ENCODE measurements around the gene TMEM236. TPM values are rescaled to one million over a fixed set of nuclear protein-coding genes. Genes with fewer than 3 reads are reported as not detected.
A peak's percentile ranks its signal among the peaks of the same experiment; 100 is the strongest.

The TMEM236 gene
- polyA plus RNA-seq, 2 of the 4 experiments (the other 2 are of a cell fraction): 0.06 to 0.09 TPM

DNA sequence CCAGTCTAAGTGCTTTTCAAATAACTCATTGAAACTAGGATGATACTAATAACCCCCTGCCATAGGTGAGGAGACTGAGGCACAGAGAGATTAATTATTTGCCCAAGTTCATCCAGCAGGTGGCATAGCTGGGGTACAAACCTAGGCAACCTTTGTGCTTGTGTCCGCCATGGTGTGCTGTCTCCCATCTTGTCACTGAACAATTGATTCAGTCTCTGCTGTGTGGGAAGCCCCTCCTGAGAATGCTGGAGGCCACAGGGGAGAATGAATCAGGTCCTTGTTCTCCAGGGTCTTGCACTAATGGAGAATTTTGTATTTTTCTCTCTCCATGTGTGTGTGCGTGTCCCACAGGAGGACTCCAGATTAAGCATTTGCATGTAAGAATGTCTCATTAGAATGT is 15.8 kb upstream of the TMEM236 start (continued):
- no peak for TF ChIP-seq EHMT2 (IDR thresholded peaks at IDR 0.05; ENCODE audit: low read depth)
- no peak for TF ChIP-seq FOSL2 (IDR thresholded peaks at IDR 0.05)
- no peak for TF ChIP-seq FOSL2 (CRISPR knock-in tag; IDR thresholded peaks at IDR 0.05)
- TF ChIP-seq GATA3 (IDR thresholded peaks at IDR 0.05; ENCODE audit: borderline replicate concordance): no peak
- no peak for TF ChIP-seq FOSB (CRISPR knock-in tag; IDR thresholded peaks at IDR 0.05)
- no peak for TF ChIP-seq RNF2 (IDR thresholded peaks at IDR 0.05; ENCODE audit: borderline replicate concordance, low read depth)

DNA sequence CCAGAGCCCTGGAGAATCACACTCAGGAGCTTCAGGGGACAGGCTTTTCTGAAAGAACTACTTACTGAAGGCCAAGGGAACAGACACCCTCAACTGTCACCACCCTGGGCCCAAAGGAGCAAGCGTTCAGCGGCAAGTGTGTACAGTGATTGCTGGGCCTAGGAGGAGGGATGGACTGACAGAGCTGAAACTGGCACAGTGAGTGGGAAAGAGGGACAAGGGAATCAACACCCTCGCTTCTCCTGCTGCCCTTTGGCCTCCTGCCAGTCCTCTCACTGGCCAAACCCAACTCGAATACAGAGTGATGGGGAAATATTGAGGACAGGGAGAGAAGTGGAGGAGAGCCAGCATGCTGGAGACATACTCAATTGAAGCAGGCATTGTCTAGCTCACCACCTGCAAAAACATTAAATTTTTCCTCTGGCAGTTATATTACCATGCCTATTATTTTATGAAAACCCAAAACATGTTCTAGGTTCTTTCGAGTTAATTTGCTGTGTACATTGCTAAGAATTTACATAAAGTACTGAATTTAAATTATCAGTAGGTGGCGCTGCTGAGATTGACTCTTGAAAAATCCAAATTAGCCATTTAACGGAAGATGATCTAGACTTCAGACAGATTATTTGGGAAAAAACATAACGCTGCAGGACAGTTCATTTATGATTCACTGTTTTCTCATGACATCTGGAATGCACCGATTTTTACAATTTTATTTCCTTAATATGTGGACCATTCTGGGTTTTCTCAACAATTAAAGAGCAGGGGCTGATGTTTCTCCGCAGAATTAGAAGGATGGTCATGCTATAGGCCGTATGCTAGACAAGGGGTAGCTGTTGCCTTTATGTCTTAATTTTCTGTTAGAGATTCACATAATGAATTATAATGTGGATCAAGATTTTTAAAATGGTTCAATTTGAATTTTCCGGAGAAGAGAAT is 14.7 kb upstream of the TMEM236 start:
- TF ChIP-seq POLR2A (IDR thresholded peaks at IDR 0.05; ENCODE audit: low read length) (no peak), SMC3 (IDR thresholded peaks at IDR 0.05) (peak; percentile 75), RAD21 (conservative IDR thresholded peaks at IDR 0.05 in 1 of 2, IDR thresholded peaks at IDR 0.05 in 1 of 2) (peak; percentile 66 to 71), NPAS2 (CRISPR knock-in tag; IDR thresholded peaks at IDR 0.05; ENCODE audit: borderline replicate concordance) (no peak), RNF2 (IDR thresholded peaks at IDR 0.05; ENCODE audit: borderline replicate concordance, low read depth) (no peak), SREBF2 (IDR thresholded peaks at IDR 0.05) (no peak)
- TF ChIP-seq, protein P1, sequence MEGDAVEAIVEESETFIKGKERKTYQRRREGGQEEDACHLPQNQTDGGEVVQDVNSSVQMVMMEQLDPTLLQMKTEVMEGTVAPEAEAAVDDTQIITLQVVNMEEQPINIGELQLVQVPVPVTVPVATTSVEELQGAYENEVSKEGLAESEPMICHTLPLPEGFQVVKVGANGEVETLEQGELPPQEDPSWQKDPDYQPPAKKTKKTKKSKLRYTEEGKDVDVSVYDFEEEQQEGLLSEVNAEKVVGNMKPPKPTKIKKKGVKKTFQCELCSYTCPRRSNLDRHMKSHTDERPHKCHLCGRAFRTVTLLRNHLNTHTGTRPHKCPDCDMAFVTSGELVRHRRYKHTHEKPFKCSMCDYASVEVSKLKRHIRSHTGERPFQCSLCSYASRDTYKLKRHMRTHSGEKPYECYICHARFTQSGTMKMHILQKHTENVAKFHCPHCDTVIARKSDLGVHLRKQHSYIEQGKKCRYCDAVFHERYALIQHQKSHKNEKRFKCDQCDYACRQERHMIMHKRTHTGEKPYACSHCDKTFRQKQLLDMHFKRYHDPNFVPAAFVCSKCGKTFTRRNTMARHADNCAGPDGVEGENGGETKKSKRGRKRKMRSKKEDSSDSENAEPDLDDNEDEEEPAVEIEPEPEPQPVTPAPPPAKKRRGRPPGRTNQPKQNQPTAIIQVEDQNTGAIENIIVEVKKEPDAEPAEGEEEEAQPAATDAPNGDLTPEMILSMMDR (IDR thresholded peaks at IDR 0.05): peak; percentile 84
- ATAC-seq (peak; percentile 43 to 60; a peak in 3 of 6 replicates), DNase-seq (ENCODE audit: low read depth in 1 of 2, low spot score in 1 of 2) (peak; percentile 30 to 36), FAIRE-seq (peak; percentile 92)
- H3K4me3 ChIP-seq: no peak overlapping the region
- 45% methylated on average over 12 of the region's 12 CpGs for WGBS (ENCODE audit: missing lambda C conversion rate)
- no peak overlapping the region for H3K27ac ChIP-seq
- H3K4me2 ChIP-seq: no peak overlapping the region
- ChIA-PET CTCF (interaction anchor here (0.7 to 3.5 kb wide), 24 partner anchors 10 to 496 kb away, joined by 3 to 18 read pairs (median 4); no protein-coding TSS in a partner anchor), POLR2A (no interaction called here)
- H3K4me1 ChIP-seq: 0 out of 3 replicates have a peak, but pooled peaks cover 3% of the 10 kb centered on the region
- H3K9me3 ChIP-seq: no peaks in the 10 kb centered on the region

DNA sequence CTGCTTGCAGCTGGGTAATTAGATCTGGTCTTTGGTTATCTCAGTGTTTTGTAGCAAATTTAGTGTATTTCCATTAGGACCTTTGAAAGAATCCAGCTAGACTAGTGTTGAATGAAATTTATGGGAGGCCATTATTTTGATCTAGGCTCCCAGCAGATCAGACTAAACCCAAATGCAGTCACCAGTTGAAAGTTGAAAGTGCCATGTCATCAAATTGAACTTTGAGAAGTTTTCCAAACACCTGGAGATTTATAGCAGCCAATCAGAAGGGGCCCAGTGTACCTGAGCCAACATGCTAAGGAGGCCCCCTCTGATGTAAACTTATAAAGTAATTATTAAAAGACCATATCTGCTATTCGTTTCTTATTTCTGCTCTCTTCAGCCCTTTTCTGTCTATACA is 11.3 kb upstream of the TMEM236 start:
- no peak for FAIRE-seq
- 0 out of 3 replicates have a peak, but pooled peaks cover 3% of the 10 kb centered on the region for H3K4me1 ChIP-seq
- TF ChIP-seq MAFK (IDR thresholded peaks at IDR 0.05; ENCODE audit: partially characterized antibody) (peak; percentile 86), CEBPB (IDR thresholded peaks at IDR 0.05) (no peak)
- no peak overlapping the region for H3K27ac ChIP-seq
- H3K4me3 ChIP-seq: no peak overlapping the region
- DNase-seq (ENCODE audit: low read depth in 1 of 2, low spot score in 1 of 2): no peak
- no peaks in the 10 kb centered on the region for H3K9me3 ChIP-seq
- ATAC-seq: no peak
- 95% methylated on average over 1 of the region's 1 CpG for WGBS (ENCODE audit: missing lambda C conversion rate)
- CTCF ChIA-PET: no interaction called here
- POLR2A ChIA-PET: no interaction called here
- H3K4me2 ChIP-seq: no peak overlapping the region

DNA sequence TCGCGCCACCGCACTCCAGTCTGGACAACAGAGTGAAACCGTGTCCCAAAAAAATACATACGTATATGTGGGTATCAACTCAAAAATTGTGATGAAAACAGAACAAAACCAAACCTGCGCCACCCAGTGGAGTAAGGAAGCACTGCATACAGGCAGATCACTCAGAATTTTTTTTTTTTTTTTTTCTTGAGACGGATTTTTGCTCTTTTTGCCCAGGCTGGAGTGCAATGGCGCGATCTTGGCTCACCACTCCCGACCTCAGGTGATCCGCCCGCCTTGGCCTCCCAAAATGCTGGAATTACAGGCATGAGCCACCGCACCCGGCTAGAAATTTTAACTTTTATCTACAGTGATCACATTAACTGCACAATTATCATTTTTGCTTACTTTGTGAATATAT is 9.1 kb upstream of the TMEM236 start:
- TF ChIP-seq SMC3 (IDR thresholded peaks at IDR 0.05): peak; percentile 85
- TF ChIP-seq POLR2AphosphoS2 (conservative IDR thresholded peaks at IDR 0.05; ENCODE audit: low read length): no peak
- TF ChIP-seq MAFK (IDR thresholded peaks at IDR 0.05; ENCODE audit: partially characterized antibody): peak; percentile 3
- TF ChIP-seq, protein P2, sequence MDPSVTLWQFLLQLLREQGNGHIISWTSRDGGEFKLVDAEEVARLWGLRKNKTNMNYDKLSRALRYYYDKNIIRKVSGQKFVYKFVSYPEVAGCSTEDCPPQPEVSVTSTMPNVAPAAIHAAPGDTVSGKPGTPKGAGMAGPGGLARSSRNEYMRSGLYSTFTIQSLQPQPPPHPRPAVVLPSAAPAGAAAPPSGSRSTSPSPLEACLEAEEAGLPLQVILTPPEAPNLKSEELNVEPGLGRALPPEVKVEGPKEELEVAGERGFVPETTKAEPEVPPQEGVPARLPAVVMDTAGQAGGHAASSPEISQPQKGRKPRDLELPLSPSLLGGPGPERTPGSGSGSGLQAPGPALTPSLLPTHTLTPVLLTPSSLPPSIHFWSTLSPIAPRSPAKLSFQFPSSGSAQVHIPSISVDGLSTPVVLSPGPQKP (IDR thresholded peaks at IDR 0.05; ENCODE audit: low read depth, low read length): no peak
- peak; percentile 66 to 67 for TF ChIP-seq RAD21 (conservative IDR thresholded peaks at IDR 0.05 in 1 of 2, IDR thresholded peaks at IDR 0.05 in 1 of 2)
- TF ChIP-seq, protein P3, sequence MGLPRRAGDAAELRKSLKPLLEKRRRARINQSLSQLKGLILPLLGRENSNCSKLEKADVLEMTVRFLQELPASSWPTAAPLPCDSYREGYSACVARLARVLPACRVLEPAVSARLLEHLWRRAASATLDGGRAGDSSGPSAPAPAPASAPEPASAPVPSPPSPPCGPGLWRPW (IDR thresholded peaks at IDR 0.05): no peak
- TF ChIP-seq, protein P1 (IDR thresholded peaks at IDR 0.05): peak; percentile 74
- TF ChIP-seq ZNF302 (CRISPR knock-in tag; IDR thresholded peaks at IDR 0.05): no peak
- 0 out of 5 replicates have a peak, but pooled peaks of 1 of the 2 experiments have one; percentile 15 for TF ChIP-seq JUN (IDR thresholded peaks at IDR 0.05)
- peak; percentile 50 to 65 for DNase-seq (ENCODE audit: low read depth in 1 of 2, low spot score in 1 of 2)
- ATAC-seq: peak in 1 of 2 experiments; percentile 75; a peak in 3 of 6 replicates
- H3K4me3 ChIP-seq: peak overlapping the region; percentile 27; the same call in 1 of the 3 replicates
- CTCF ChIA-PET: interaction anchor here (0.6 to 2.5 kb wide), 24 partner anchors 12 to 473 kb away, joined by 3 to 12 read pairs (median 4); partner anchors contain the start of genes HACD1 and STAM
- H3K27ac ChIP-seq: peak overlapping the region; percentile 23 to 74; a peak in 4 of 6 replicates
- FAIRE-seq: no peak
- 6% methylated on average over 14 of the region's 14 CpGs for WGBS (ENCODE audit: missing lambda C conversion rate)
- peak overlapping the region; percentile 68 for H3K4me2 ChIP-seq
- peaks cover 3% of the 10 kb centered on the region; the same call in 1 of the 3 replicates for H3K4me1 ChIP-seq
- POLR2A ChIA-PET: no interaction called here
- H3K9me3 ChIP-seq: no peaks in the 10 kb centered on the region

Measured in A549 (cell line).